Measurements from ENCODE around the gene MICAL1.

GRCh38 chr6:109473120-109473519 lies 17.5 kb upstream of the MICAL1 start:
- TF ChIP-seq GATA2 (IDR thresholded peaks at IDR 0.05; ENCODE audit: low read depth, low read length), result no peak
- TF ChIP-seq GATA3 (IDR thresholded peaks at IDR 0.05; ENCODE audit: low read depth, low read length), result no peak

All from SH-SY5Y (cell line).